ENCODE results near the gene CYB561. TPM values are rescaled to one million over a fixed set of nuclear protein-coding genes. Genes with fewer than 3 reads are reported as not detected.

CYB561 gene
- total and polyA plus RNA-seq, 7 donors, result 1.5 to 4.2 (median 2.9) TPM

- ATAC-seq (no peak), DNase-seq (no peak)
- intact Hi-C loops (cut with DNase I), result no loop called here
- 93 to 96% (median 93%) methylated on average over 25 of the region's 25 CpGs for WGBS, 3 donors
- Histone ChIP-seq H3K27me3 (ENCODE audit: insufficient read depth in 3 of 3, low read length in 2 of 3) (no peaks in the 10 kb centered on the region), H3K9me3 (no peaks in the 10 kb centered on the region), H3K36me3 (ENCODE audit: insufficient read depth in 1 of 2, low read depth in 1 of 2) (peaks cover 0 to 4% of the 10 kb centered on the region in 2 donors), H3K27ac (no peak overlapping the region), H3K4me3 (no peak overlapping the region), H3K4me1 (no peaks in the 10 kb centered on the region)
- TF ChIP-seq, protein P1, sequence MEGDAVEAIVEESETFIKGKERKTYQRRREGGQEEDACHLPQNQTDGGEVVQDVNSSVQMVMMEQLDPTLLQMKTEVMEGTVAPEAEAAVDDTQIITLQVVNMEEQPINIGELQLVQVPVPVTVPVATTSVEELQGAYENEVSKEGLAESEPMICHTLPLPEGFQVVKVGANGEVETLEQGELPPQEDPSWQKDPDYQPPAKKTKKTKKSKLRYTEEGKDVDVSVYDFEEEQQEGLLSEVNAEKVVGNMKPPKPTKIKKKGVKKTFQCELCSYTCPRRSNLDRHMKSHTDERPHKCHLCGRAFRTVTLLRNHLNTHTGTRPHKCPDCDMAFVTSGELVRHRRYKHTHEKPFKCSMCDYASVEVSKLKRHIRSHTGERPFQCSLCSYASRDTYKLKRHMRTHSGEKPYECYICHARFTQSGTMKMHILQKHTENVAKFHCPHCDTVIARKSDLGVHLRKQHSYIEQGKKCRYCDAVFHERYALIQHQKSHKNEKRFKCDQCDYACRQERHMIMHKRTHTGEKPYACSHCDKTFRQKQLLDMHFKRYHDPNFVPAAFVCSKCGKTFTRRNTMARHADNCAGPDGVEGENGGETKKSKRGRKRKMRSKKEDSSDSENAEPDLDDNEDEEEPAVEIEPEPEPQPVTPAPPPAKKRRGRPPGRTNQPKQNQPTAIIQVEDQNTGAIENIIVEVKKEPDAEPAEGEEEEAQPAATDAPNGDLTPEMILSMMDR (IDR thresholded peaks at IDR 0.05), result no peak
Observed at GRCh38 chr17:63420868-63421680, 25.0 kb downstream of the CYB561 start.

- H3K36me3 ChIP-seq (ENCODE audit: insufficient read depth in 1 of 2, low read depth in 1 of 2), result peaks cover 0 to 10% of the 10 kb centered on the region in 2 donors
- H3K27ac ChIP-seq, result no peak overlapping the region
- H3K9me3 ChIP-seq, result no peaks in the 10 kb centered on the region
- H3K4me3 ChIP-seq, result no peak overlapping the region
- WGBS, 3 donors, result 75 to 79% (median 76%) methylated on average over 23 of the region's 23 CpGs
- DNase-seq, result no peak
- TF ChIP-seq, protein P1 (IDR thresholded peaks at IDR 0.05), result no peak
- H3K27me3 ChIP-seq (ENCODE audit: insufficient read depth in 3 of 3, low read length in 2 of 3), result no peaks in the 10 kb centered on the region
- intact Hi-C loops (cut with DNase I), result no loop called here
- no peaks in the 10 kb centered on the region for H3K4me1 ChIP-seq
- ATAC-seq, result no peak
Observed at GRCh38 chr17:63419949-63420867, 25.9 kb downstream of the CYB561 start.

DNA sequence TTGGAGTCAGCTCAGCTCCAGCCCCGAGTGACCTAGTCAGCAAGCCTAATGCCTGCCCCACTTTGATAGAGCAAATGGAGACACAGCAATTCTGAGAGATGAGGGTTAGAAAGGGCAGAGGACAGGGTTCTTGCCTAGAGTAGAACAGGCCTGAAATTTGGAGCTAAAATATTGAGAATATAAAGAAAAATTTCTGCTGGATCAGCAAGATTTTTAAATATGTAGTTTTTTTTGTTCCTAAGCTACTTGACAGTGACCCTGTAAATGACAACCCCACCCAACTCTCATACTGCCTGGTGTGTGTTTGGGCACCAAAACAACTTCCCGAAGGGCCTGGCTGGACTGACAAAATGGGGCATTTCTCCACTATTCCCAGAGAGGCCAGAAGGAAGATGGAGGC, 26.7 kb downstream of the CYB561 start:
- WGBS, 3 donors, result 82 to 98% (median 84%) methylated on average over 2 of the region's 2 CpGs
- intact Hi-C loops (cut with DNase I), result no loop called here
- TF ChIP-seq, protein P1 (IDR thresholded peaks at IDR 0.05), result no peak
- Histone ChIP-seq H3K9me3 (no peaks in the 10 kb centered on the region), H3K27ac (no peak overlapping the region), H3K4me3 (no peak overlapping the region), H3K36me3 (ENCODE audit: insufficient read depth in 1 of 2, low read depth in 1 of 2) (peaks cover 0 to 12% of the 10 kb centered on the region in 2 donors), H3K4me1 (no peaks in the 10 kb centered on the region), H3K27me3 (ENCODE audit: insufficient read depth in 3 of 3, low read length in 2 of 3) (no peaks in the 10 kb centered on the region)
- DNase-seq (no peak), ATAC-seq (no peak)

GRCh38 chr17:63418540-63418939, 27.6 kb downstream of the CYB561 start:
- peaks cover 0 to 14% of the 10 kb centered on the region in 2 donors for H3K36me3 ChIP-seq (ENCODE audit: insufficient read depth in 1 of 2, low read depth in 1 of 2)
- no peaks in the 10 kb centered on the region for H3K4me1 ChIP-seq
- no peak for DNase-seq
- no peaks in the 10 kb centered on the region for H3K9me3 ChIP-seq
- ATAC-seq, result no peak
- intact Hi-C loops (cut with DNase I), result no loop called here
- H3K27me3 ChIP-seq (ENCODE audit: insufficient read depth in 3 of 3, low read length in 2 of 3), result no peaks in the 10 kb centered on the region
- H3K4me3 ChIP-seq, result no peak overlapping the region
- 83 to 88% (median 85%) methylated on average over 8 of the region's 8 CpGs for WGBS, 3 donors
- no peak overlapping the region for H3K27ac ChIP-seq
- TF ChIP-seq, protein P1 (IDR thresholded peaks at IDR 0.05), result no peak

Measured in psoas muscle (tissue), 8 donors.